Chondrocyte (in vitro differentiated cells): Measurements from ENCODE around the gene PFDN6. TPM values are rescaled to one million over a fixed set of nuclear protein-coding genes. Genes with fewer than 3 reads are reported as not detected.
A peak's percentile ranks its signal among the peaks of the same experiment; 100 is the strongest.

Experiments
- DNase-seq: peaks from one replicate; pipeline ENCODE4 v3.0.0; 2021; ENCODE audit warnings: mixed read lengths, low spot score
- H3K27ac Mint-ChIP-seq: one replicate; pipeline ENCODE4 v1.8.0; 2021; ENCODE audit warnings: mild to moderate bottlenecking, moderate library complexity, mixed read lengths; ENCODE audit not compliant: unreplicated experiment
- H3K27me3 Mint-ChIP-seq: 2 replicates; pipeline ENCODE4 v1.8.0; 2021; ENCODE audit warnings: low read depth, mixed read lengths
- H3K36me3 Mint-ChIP-seq: 2 replicates; pipeline ENCODE4 v1.8.0; 2021; ENCODE audit warnings: low read depth, mixed read lengths
- H3K4me1 Mint-ChIP-seq: 2 replicates; pipeline ENCODE4 v1.8.0; 2021; ENCODE audit warnings: low read depth, mild to moderate bottlenecking, mixed read lengths
- H3K4me3 Mint-ChIP-seq: one replicate; pipeline ENCODE4 v1.8.0; 2021; ENCODE audit warnings: mild to moderate bottlenecking, moderate library complexity, mixed read lengths; ENCODE audit not compliant: unreplicated experiment
- H3K9me3 Mint-ChIP-seq: 2 replicates; pipeline ENCODE4 v1.8.0; 2021; ENCODE audit warnings: low read depth, mixed read lengths
- CTCF ChIP-seq: fragments of 200-600 bp; sonication (generic); IDR thresholded peaks from 2 replicates; pipeline ENCODE4 v1.5.0; 2021; ENCODE audit warnings: antibody characterized with exemption, mild to moderate bottlenecking, moderate library complexity
- total RNA-seq: library from RNA; stranded (reverse); gene quantifications from 3 replicates; pipeline ENCODE4 v1.2.1, GENCODE V29; 2021

The PFDN6 gene
- total RNA-seq, 1 donor from 2014 or later = 25.3 TPM

GRCh38 chr6:33276864-33277662 lies 12.3 kb upstream of the PFDN6 start, which contains the start of gene B3GALT4:
B3GALT4 (plus strand) TSS chr6:33277123; CDS start chr6:33277420, 297 bp downstream.
- Mint-ChIP-seq H3K4me3 (peak within 1 kb of the TSS; percentile 78), H3K9me3 (no peaks in the 10 kb centered on the region), H3K36me3 (peaks cover 24% of the 10 kb centered on the region), H3K27ac (peak within 1 kb of the TSS; percentile 83), H3K4me1 (peaks cover 53% of the 10 kb centered on the region), H3K27me3 (no peaks in the 10 kb centered on the region)
- TF ChIP-seq CTCF = peak; percentile 77
- peak; percentile 89 for DNase-seq

GRCh38 chr6:33277663-33278391 lies 11.6 kb upstream of the PFDN6 start:
- Mint-ChIP-seq H3K4me1 (peaks cover 47% of the 10 kb centered on the region), H3K9me3 (no peaks in the 10 kb centered on the region), H3K36me3 (peaks cover 20% of the 10 kb centered on the region), H3K27me3 (no peaks in the 10 kb centered on the region), H3K27ac (peak overlapping the region; percentile 83), H3K4me3 (peak overlapping the region; percentile 78)
- DNase-seq = peak; percentile 91
- no peak for TF ChIP-seq CTCF

GRCh38 chr6:33278392-33278741 lies 11.0 kb upstream of the PFDN6 start:
- Mint-ChIP-seq H3K4me3 (no peak overlapping the region), H3K36me3 (peaks cover 20% of the 10 kb centered on the region)

GRCh38 chr6:33278810-33279209 lies 10.6 kb upstream of the PFDN6 start:
- H3K27ac Mint-ChIP-seq = no peak overlapping the region
- no peaks in the 10 kb centered on the region for H3K9me3 Mint-ChIP-seq
- no peak for DNase-seq
- peaks cover 38% of the 10 kb centered on the region for H3K4me1 Mint-ChIP-seq
- TF ChIP-seq CTCF = no peak
- no peak overlapping the region for H3K4me3 Mint-ChIP-seq
- H3K27me3 Mint-ChIP-seq = no peaks in the 10 kb centered on the region
- H3K36me3 Mint-ChIP-seq = peaks cover 19% of the 10 kb centered on the region

More at GRCh38 chr6:33278392-33278741, 11.0 kb upstream of the PFDN6 start:
- H3K27ac Mint-ChIP-seq = no peak overlapping the region
- no peaks in the 10 kb centered on the region for H3K27me3 Mint-ChIP-seq
- no peak for TF ChIP-seq CTCF
- no peak for DNase-seq
- peaks cover 42% of the 10 kb centered on the region for H3K4me1 Mint-ChIP-seq
- no peaks in the 10 kb centered on the region for H3K9me3 Mint-ChIP-seq

- Mint-ChIP-seq H3K4me1 (peaks cover 33% of the 10 kb centered on the region), H3K27me3 (no peaks in the 10 kb centered on the region), H3K27ac (no peak overlapping the region), H3K4me3 (no peak overlapping the region), H3K9me3 (no peaks in the 10 kb centered on the region), H3K36me3 (peaks cover 19% of the 10 kb centered on the region)
- no peak for TF ChIP-seq CTCF
- DNase-seq = peak; percentile 89
Measured at GRCh38 chr6:33279257-33279695, 10.1 kb upstream of the PFDN6 start.
